CD14-positive monocyte (primary cell): ENCODE results near the gene BBS2. TPM values are rescaled to one million over a fixed set of nuclear protein-coding genes. Genes with fewer than 3 reads are reported as not detected.

Source experiments
- DNase-seq, 3 donors: peaks; one replicate each; pipeline ENCODE4 v3.0.0-alpha.2; 2011 to 2022
- H2AFZ ChIP-seq: 2 replicates; pipeline ENCODE4 v1.6.0; 2012; ENCODE audit warnings: mild to moderate bottlenecking, low read depth, low read length, inconsistent platforms; ENCODE audit not compliant: insufficient read depth, poor library complexity, severe bottlenecking
- H3K27ac ChIP-seq, 2 donors: 1 replicate in 1 of 2; 2 replicates in 1 of 2; pipeline ENCODE4 v1.5.1; 2012 to 2013; ENCODE audit warnings: low read length in 2 of 2, control low read depth in 1 of 2, inconsistent platforms in 1 of 2, low read depth in 1 of 2, mild to moderate bottlenecking in 1 of 2
- H3K27me3 ChIP-seq, 2 donors: one replicate each; pipeline versions ENCODE4 v1.6.0 to v1.6.1; 2011 to 2013; ENCODE audit warnings: low read length in 2 of 2; ENCODE audit not compliant: control insufficient read depth in 2 of 2, insufficient read depth in 2 of 2
- H3K36me3 ChIP-seq, 2 donors: replicated peaks in 1 of 2; 1 replicate in 1 of 2; 2 replicates in 1 of 2; pipeline versions ENCODE4 v1.5.1 to v1.6.1; 2012 to 2013; ENCODE audit warnings: low read length in 2 of 2, control low read depth in 1 of 2, inconsistent platforms in 1 of 2, mild to moderate bottlenecking in 1 of 2; ENCODE audit not compliant: insufficient read depth in 2 of 2, control insufficient read depth in 1 of 2
- H3K4me1 ChIP-seq, 2 donors: 1 replicate in 1 of 2; 2 replicates in 1 of 2; pipeline versions ENCODE4 v1.5.1 to v1.6.1; 2012 to 2013; ENCODE audit warnings: low read length in 2 of 2, control low read depth in 1 of 2, inconsistent platforms in 1 of 2, mild to moderate bottlenecking in 1 of 2, moderate library complexity in 1 of 2; ENCODE audit not compliant: insufficient read depth in 2 of 2, control insufficient read depth in 1 of 2
- H3K4me2 ChIP-seq: replicated peaks from 2 replicates; pipeline ENCODE3; 2012; ENCODE audit warnings: low read length, moderate library complexity, mild to moderate bottlenecking; ENCODE audit not compliant: poor library complexity, severe bottlenecking; ENCODE audit errors: extremely low read depth
- H3K4me3 ChIP-seq, 3 experiments: fragments of 200-600 bp in 1 of 3; sonication (generic) in 1 of 3; replicated peaks in 1 of 3; 1 replicate in 2 of 3; 2 replicates in 1 of 3; pipeline ENCODE4 v1.5.1; 2011 to 2013; ENCODE audit warnings: low read length in 3 of 3, mild to moderate bottlenecking in 3 of 3, control low read depth in 2 of 3, low read depth in 2 of 3, inconsistent platforms in 1 of 3, moderate library complexity in 1 of 3
- H3K79me2 ChIP-seq: 2 replicates; pipeline ENCODE4 v1.6.0; 2012; ENCODE audit warnings: mild to moderate bottlenecking, control low read depth, inconsistent platforms, low read length, moderate library complexity; ENCODE audit not compliant: insufficient read depth
- H3K9ac ChIP-seq: 2 replicates; pipeline ENCODE4 v1.6.0; 2017; ENCODE audit warnings: low read length, mild to moderate bottlenecking; ENCODE audit not compliant: insufficient read depth, poor library complexity, severe bottlenecking
- H3K9me3 ChIP-seq, 2 donors: replicated peaks in 1 of 2; 1 replicate in 1 of 2; 2 replicates in 1 of 2; pipeline versions ENCODE4 v1.5.1 to v1.6.1; 2012 to 2013; ENCODE audit warnings: low read length in 2 of 2, control low read depth in 1 of 2; ENCODE audit not compliant: control insufficient read depth in 1 of 2, insufficient read depth in 1 of 2
- H4K20me1 ChIP-seq: 2 replicates; pipeline ENCODE4 v1.6.0; 2012; ENCODE audit warnings: mild to moderate bottlenecking, low read length, control low read depth, moderate library complexity; ENCODE audit not compliant: insufficient read depth
- H3K27ac Mint-ChIP-seq, 7 donors: one replicate each; pipeline ENCODE4 v1.8.0; 2020; ENCODE audit warnings: mild to moderate bottlenecking in 7 of 7, mixed read lengths in 7 of 7, moderate library complexity in 6 of 7, inconsistent platforms in 2 of 7
- H3K27me3 Mint-ChIP-seq, 3 donors: one replicate each; pipeline ENCODE4 v1.8.0; 2021 to 2022; ENCODE audit warnings: low read depth in 3 of 3, mild to moderate bottlenecking in 3 of 3, mixed read lengths in 3 of 3, moderate library complexity in 3 of 3, inconsistent platforms in 1 of 3
- H3K36me3 Mint-ChIP-seq, 2 donors: one replicate each; pipeline ENCODE4 v1.8.0; 2020; ENCODE audit warnings: mixed read lengths in 2 of 2, inconsistent platforms in 1 of 2, mild to moderate bottlenecking in 1 of 2
- H3K4me1 Mint-ChIP-seq: one replicate; pipeline ENCODE4 v1.8.0; 2020; ENCODE audit warnings: mild to moderate bottlenecking, mixed read lengths
- H3K4me3 Mint-ChIP-seq, 2 donors: one replicate each; pipeline ENCODE4 v1.8.0; 2020; ENCODE audit warnings: mild to moderate bottlenecking in 2 of 2, mixed read lengths in 2 of 2, moderate library complexity in 1 of 2
- H3K9me3 Mint-ChIP-seq, 7 donors: one replicate each; pipeline ENCODE4 v1.8.0; 2020 to 2022; ENCODE audit warnings: mixed read lengths in 7 of 7, mild to moderate bottlenecking in 6 of 7, moderate library complexity in 6 of 7, inconsistent platforms in 2 of 7
- CTCF ChIP-seq: fragments of 200-600 bp; IDR thresholded peaks from one replicate; pipeline ENCODE4 v1.8.0; 2022; ENCODE audit warnings: antibody characterized with exemption, mild to moderate bottlenecking
- WGBS: methylation state at CpG from one replicate; pipeline ENCODE4 v1.1.5; 2013; ENCODE audit warnings: missing lambda C conversion rate; ENCODE audit not compliant: insufficient coverage; 5-methylcytosine and 5-hydroxymethylcytosine counted together
- intact Hi-C, 2 donors: fragments of 100-400 bp; cut with micrococcal nuclease; formaldehyde crosslinking; loops; one replicate each; pipeline versions ENCODE4 v1.15.0 to v1.15.1; 2023
- polyA plus RNA-seq, 3 donors: library from polyadenylated mRNA; depleted of rRNA in 1 of 3; unstranded in 2 of 3; stranded (reverse) in 1 of 3; fragments of 300-500 nt in 2 of 3; fragments of >200 nt in 1 of 3; fragmentation: Illumina TruSeq in 2 of 3; gene quantifications; 1 replicate in 2 of 3; 2 replicates in 1 of 3; pipeline ENCODE4 v1.2.3, GENCODE V29; 2012 to 2021

Gene BBS2
- polyA plus RNA-seq, 3 donors: 16.6 to 35.5 (median 18.8) TPM

- no peaks in the 10 kb centered on the region for H3K27me3 ChIP-seq
- H3K79me2 ChIP-seq: no peaks in the 10 kb centered on the region
- no peak for TF ChIP-seq CTCF
- intact Hi-C loops: no loop called here
- H3K4me1 ChIP-seq: no peaks in the 10 kb centered on the region
- Mint-ChIP-seq H3K27me3 (peaks cover 7 to 23% (median 11%) of the 10 kb centered on the region in 3 donors), H3K4me1 (no peaks in the 10 kb centered on the region), H3K36me3 (no peaks in the 10 kb centered on the region), H3K4me3 (no peak overlapping the region), H3K27ac (no peak overlapping the region), H3K9me3 (peaks cover 0 to 2% (median 0%) of the 10 kb centered on the region in 7 donors)
- H3K9me3 ChIP-seq: no peaks in the 10 kb centered on the region
- no peak overlapping the region for H3K4me3 ChIP-seq
- no peaks in the 10 kb centered on the region for H3K36me3 ChIP-seq
- H2AFZ ChIP-seq: no peak overlapping the region
- 88% methylated on average over 5 of the region's 8 CpGs for WGBS
- DNase-seq: no peak
- no peak overlapping the region for H3K4me2 ChIP-seq
- no peak overlapping the region for H3K27ac ChIP-seq
- H3K9ac ChIP-seq: no peak overlapping the region
- H4K20me1 ChIP-seq: no peaks in the 10 kb centered on the region
Observed at GRCh38 chr16:56534847-56535383, 15.1 kb upstream of the BBS2 start.

GRCh38 chr16:56532714-56533113 is 12.9 kb upstream of the BBS2 start:
- Histone ChIP-seq H3K36me3 (no peaks in the 10 kb centered on the region), H3K27me3 (no peaks in the 10 kb centered on the region), H4K20me1 (no peaks in the 10 kb centered on the region), H3K9me3 (no peaks in the 10 kb centered on the region), H3K4me1 (no peaks in the 10 kb centered on the region), H3K27ac (no peak overlapping the region), H2AFZ (no peak overlapping the region), H3K9ac (no peak overlapping the region), H3K4me2 (no peak overlapping the region), H3K79me2 (no peaks in the 10 kb centered on the region), H3K4me3 (no peak overlapping the region)
- Mint-ChIP-seq H3K27me3 (peaks cover 4 to 22% (median 6%) of the 10 kb centered on the region in 3 donors), H3K36me3 (no peaks in the 10 kb centered on the region), H3K27ac (no peak overlapping the region), H3K4me3 (no peak overlapping the region), H3K4me1 (no peaks in the 10 kb centered on the region), H3K9me3 (peaks cover 0 to 2% (median 0%) of the 10 kb centered on the region in 7 donors)
- TF ChIP-seq CTCF: no peak
- WGBS: 70% methylated on average over 2 of the region's 4 CpGs
- no peak for DNase-seq
- intact Hi-C loops: no loop called here
